Smooth muscle cell (in vitro differentiated cells): Measurements from ENCODE around the gene POT1. TPM values are rescaled to one million over a fixed set of nuclear protein-coding genes. Genes with fewer than 3 reads are reported as not detected.

ENCODE experiments used
- DNase-seq: peaks from one replicate; lab custom pipeline; 2025; ENCODE audit not compliant: unreplicated experiment; lab: John Stamatoyannopoulos, UW
- H2AFZ ChIP-seq: fragments of 200-600 bp; sonication (generic); 2 replicates; pipeline ENCODE4 v1.6.0; 2016; ENCODE audit warnings: antibody characterized with exemption, low read depth, mild to moderate bottlenecking
- H3F3A ChIP-seq: fragments of 200-600 bp; sonication (generic); 2 replicates; pipeline ENCODE4 v1.6.0; 2017; ENCODE audit warnings: antibody characterized with exemption, low read depth
- H3K27ac ChIP-seq: fragments of 200-600 bp; sonication (generic); 2 replicates; pipeline ENCODE4 v1.5.1; 2016; ENCODE audit warnings: low read depth, mild to moderate bottlenecking
- H3K27me3 ChIP-seq: fragments of 200-600 bp; sonication (generic); 2 replicates; pipeline ENCODE4 v1.6.1; 2016; ENCODE audit warnings: low read depth, mild to moderate bottlenecking
- H3K36me3 ChIP-seq: fragments of 200-600 bp; sonication (generic); 2 replicates; pipeline ENCODE4 v1.5.1; 2016; ENCODE audit warnings: low read depth
- H3K4me1 ChIP-seq: fragments of 200-600 bp; sonication (generic); 2 replicates; pipeline ENCODE4 v1.5.1; 2016; ENCODE audit warnings: low read depth
- H3K4me2 ChIP-seq: fragments of 200-600 bp; sonication (generic); 2 replicates; pipeline ENCODE4 v1.6.0; 2016; ENCODE audit warnings: mild to moderate bottlenecking
- H3K4me3 ChIP-seq: fragments of 200-600 bp; sonication (generic); 2 replicates; pipeline ENCODE4 v1.5.1; 2016; ENCODE audit warnings: mild to moderate bottlenecking
- H3K79me2 ChIP-seq: fragments of 200-600 bp; sonication (generic); 2 replicates; pipeline ENCODE4 v1.6.0; 2016; ENCODE audit warnings: low read depth, mild to moderate bottlenecking
- H3K9ac ChIP-seq: fragments of 200-600 bp; sonication (generic); 2 replicates; pipeline ENCODE4 v1.6.0; 2016; ENCODE audit warnings: low read depth
- H3K9me3 ChIP-seq: fragments of 200-600 bp; sonication (generic); replicated peaks from 2 replicates; pipeline ENCODE4 v1.5.1; 2016; ENCODE audit warnings: low read depth
- H4K20me1 ChIP-seq: fragments of 200-600 bp; sonication (generic); 2 replicates; pipeline ENCODE4 v1.6.0; 2016; ENCODE audit warnings: low read depth
- WGBS: methylation state at CpG from one replicate; pipeline ENCODE4 v1.1.7; 2016; ENCODE audit warnings: low lambda C conversion rate; 5-methylcytosine and 5-hydroxymethylcytosine counted together
- polyA plus RNA-seq: library from polyadenylated mRNA; unstranded; fragments of >200 nt; fragmentation: Nextera tagmentation; extraction: Ambion mirVana; gene quantifications from 2 replicates; pipeline ENCODE4 v1.2.1, GENCODE V29; 2016
- total RNA-seq: library from RNA; depleted of rRNA; stranded (reverse); fragments of >200 nt; gene quantifications from 2 replicates; pipeline ENCODE4 v1.2.3, GENCODE V29; 2014
- TF ChIP-seq, protein P1 (sequence below): fragments of 200-600 bp; sonication (generic); IDR thresholded peaks from 2 replicates; pipeline ENCODE4 v1.5.1; 2017; ENCODE audit warnings: borderline replicate concordance, mild to moderate bottlenecking, antibody characterized with exemption; ENCODE audit not compliant: insufficient read depth, poor library complexity, severe bottlenecking

The POT1 gene
- total and polyA plus RNA-seq, 2 experiments from 2014 or later, result 12.2 to 35.5 TPM

- no peaks in the 10 kb centered on the region for H4K20me1 ChIP-seq
- H2AFZ ChIP-seq, result no peak overlapping the region
- DNase-seq, result no peak
- H3K27me3 ChIP-seq, result no peaks in the 10 kb centered on the region
- H3K79me2 ChIP-seq, result no peaks in the 10 kb centered on the region
- no peak overlapping the region for H3K4me3 ChIP-seq
- WGBS, result 74% methylated on average over 1 of the region's 1 CpG
- H3K9me3 ChIP-seq, result no peaks in the 10 kb centered on the region
- H3K4me2 ChIP-seq, result no peak overlapping the region
- H3K36me3 ChIP-seq, result no peaks in the 10 kb centered on the region
- no peak overlapping the region for H3K9ac ChIP-seq
- H3K27ac ChIP-seq, result no peak overlapping the region
- H3F3A ChIP-seq, result no peaks in the 10 kb centered on the region
- no peaks in the 10 kb centered on the region for H3K4me1 ChIP-seq
- TF ChIP-seq, protein P1, sequence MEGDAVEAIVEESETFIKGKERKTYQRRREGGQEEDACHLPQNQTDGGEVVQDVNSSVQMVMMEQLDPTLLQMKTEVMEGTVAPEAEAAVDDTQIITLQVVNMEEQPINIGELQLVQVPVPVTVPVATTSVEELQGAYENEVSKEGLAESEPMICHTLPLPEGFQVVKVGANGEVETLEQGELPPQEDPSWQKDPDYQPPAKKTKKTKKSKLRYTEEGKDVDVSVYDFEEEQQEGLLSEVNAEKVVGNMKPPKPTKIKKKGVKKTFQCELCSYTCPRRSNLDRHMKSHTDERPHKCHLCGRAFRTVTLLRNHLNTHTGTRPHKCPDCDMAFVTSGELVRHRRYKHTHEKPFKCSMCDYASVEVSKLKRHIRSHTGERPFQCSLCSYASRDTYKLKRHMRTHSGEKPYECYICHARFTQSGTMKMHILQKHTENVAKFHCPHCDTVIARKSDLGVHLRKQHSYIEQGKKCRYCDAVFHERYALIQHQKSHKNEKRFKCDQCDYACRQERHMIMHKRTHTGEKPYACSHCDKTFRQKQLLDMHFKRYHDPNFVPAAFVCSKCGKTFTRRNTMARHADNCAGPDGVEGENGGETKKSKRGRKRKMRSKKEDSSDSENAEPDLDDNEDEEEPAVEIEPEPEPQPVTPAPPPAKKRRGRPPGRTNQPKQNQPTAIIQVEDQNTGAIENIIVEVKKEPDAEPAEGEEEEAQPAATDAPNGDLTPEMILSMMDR, result no peak
These were observed 26.5 kb upstream of the POT1 start for GRCh38 chr7:124956160-124956559.

DNA sequence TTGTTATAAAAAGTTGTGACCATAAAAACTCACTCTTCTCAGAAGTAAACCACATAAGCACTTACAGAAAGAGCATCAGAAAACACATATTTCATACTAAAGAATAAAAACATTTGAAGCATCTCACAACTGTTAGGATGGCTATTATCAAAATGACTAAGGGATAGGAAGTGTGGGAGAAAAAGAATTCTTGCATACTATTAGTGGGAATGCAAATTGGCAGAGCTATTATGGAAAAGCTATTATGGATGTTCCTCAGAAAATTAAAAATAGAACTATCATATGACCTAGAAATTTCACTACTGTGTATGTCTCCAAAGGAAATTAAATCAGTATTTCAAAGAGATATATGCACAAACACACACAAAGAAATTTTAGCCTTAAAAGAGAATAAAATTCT lies 25.2 kb upstream of the POT1 start:
- Histone ChIP-seq H3K4me2 (no peak overlapping the region), H3K9ac (no peak overlapping the region), H3K36me3 (no peaks in the 10 kb centered on the region), H3K4me3 (no peak overlapping the region), H3K27ac (no peak overlapping the region), H3K79me2 (no peaks in the 10 kb centered on the region), H4K20me1 (no peaks in the 10 kb centered on the region), H3K27me3 (no peaks in the 10 kb centered on the region), H3F3A (no peaks in the 10 kb centered on the region), H3K4me1 (no peaks in the 10 kb centered on the region), H3K9me3 (no peaks in the 10 kb centered on the region), H2AFZ (no peak overlapping the region)
- TF ChIP-seq, protein P1, result no peak
- DNase-seq, result no peak

DNA sequence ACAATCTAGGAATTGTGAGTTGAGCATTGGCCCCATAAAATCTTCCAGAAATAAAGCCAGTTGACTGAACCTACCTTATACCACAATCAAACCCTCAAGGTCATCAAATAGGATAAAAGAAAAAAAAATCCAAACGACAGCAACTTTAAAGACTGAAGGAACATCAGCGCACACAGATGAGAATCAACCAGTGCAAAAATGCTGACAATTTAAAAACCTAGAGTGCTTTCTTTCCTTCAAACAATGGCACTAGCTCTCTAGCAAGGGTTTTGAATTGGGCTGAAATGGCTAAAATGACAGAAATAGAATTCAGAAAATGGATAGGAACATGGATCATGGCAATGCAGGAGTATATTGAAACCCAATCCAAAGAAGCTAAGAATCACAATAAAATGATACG lies 16.1 kb upstream of the POT1 start:
- H3K27me3 ChIP-seq, result no peaks in the 10 kb centered on the region
- H3F3A ChIP-seq, result no peaks in the 10 kb centered on the region
- no peak overlapping the region for H3K4me3 ChIP-seq
- DNase-seq, result no peak
- TF ChIP-seq, protein P1, result no peak
- WGBS, result 96% methylated on average over 3 of the region's 3 CpGs
- H3K36me3 ChIP-seq, result no peaks in the 10 kb centered on the region
- H3K27ac ChIP-seq, result no peak overlapping the region
- no peak overlapping the region for H2AFZ ChIP-seq
- H3K4me1 ChIP-seq, result no peaks in the 10 kb centered on the region
- H3K9ac ChIP-seq, result no peak overlapping the region
- H3K4me2 ChIP-seq, result no peak overlapping the region
- no peaks in the 10 kb centered on the region for H3K9me3 ChIP-seq
- H3K79me2 ChIP-seq, result no peaks in the 10 kb centered on the region
- no peaks in the 10 kb centered on the region for H4K20me1 ChIP-seq

- no peaks in the 10 kb centered on the region for H3K27me3 ChIP-seq
- H3K4me2 ChIP-seq, result no peak overlapping the region
- H3K36me3 ChIP-seq, result no peaks in the 10 kb centered on the region
- no peaks in the 10 kb centered on the region for H3F3A ChIP-seq
- H2AFZ ChIP-seq, result no peak overlapping the region
- TF ChIP-seq, protein P1, result no peak
- H4K20me1 ChIP-seq, result no peaks in the 10 kb centered on the region
- H3K27ac ChIP-seq, result no peak overlapping the region
- no peaks in the 10 kb centered on the region for H3K79me2 ChIP-seq
- H3K9ac ChIP-seq, result no peak overlapping the region
- no peaks in the 10 kb centered on the region for H3K4me1 ChIP-seq
- no peak overlapping the region for H3K4me3 ChIP-seq
- H3K9me3 ChIP-seq, result no peaks in the 10 kb centered on the region
- 93% methylated on average over 2 of the region's 2 CpGs for WGBS
- no peak for DNase-seq
These were observed 13.8 kb upstream of the POT1 start for GRCh38 chr7:124943472-124943871.
